HG02642 (cell line): Measurements from ENCODE around the gene NOXRED1.
"Not testable (repeated sequence)": the region's sequence is repeated elsewhere in the genome, so short reads cannot be mapped to it uniquely, and the experiment has no call there.

Experiments
- ATAC-seq: cut with Tn5 transposase; IDR thresholded peaks from one replicate; pipeline ENCODE4 v1.9.1; 2021; ENCODE audit warnings: mild to moderate bottlenecking; ENCODE audit not compliant: unreplicated experiment, poor library complexity

The NOXRED1 gene

GRCh38 chr14:77415403-77416030 lies 7.8 kb downstream of the NOXRED1 start:
- not testable (repeated sequence) for ATAC-seq

DNA sequence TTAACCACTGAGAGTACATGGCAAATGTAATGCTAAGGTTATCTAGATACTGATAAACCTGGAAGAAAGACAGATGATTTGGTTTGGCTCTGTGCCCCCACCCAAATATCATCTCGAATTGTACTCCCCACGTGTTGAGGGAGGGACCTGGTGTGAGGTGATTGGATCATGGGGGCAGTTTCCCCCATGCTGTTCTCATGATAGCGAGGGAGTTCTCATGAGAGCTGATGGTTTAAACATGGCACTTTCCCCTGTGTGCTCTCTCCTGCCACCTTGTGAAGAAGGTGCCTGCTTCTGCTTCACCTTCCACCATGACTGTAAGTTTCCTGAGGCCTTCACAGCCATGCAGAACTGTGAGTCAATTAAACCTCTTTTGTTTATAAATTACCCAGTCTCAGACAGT lies 14.2 kb downstream of the NOXRED1 start:
- no peak for ATAC-seq

DNA sequence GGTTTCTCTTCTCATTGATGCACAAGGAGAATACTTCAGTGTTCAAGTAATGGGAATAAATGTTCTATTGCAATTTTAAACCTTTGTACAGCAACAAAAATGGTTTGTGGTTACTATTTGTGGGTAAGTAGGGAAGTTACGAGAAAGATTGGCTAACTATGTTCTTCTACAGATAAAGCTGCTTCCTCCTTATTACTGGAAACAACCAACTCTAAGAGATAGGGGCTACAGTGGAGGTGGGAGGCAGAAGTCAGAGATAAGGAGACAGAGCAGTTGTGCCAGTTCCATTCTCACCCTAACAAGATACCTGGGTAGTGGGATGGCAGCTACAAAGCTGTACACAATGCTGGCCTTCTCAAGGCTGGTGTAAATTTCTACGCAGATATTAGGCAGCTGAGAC lies 16.2 kb downstream of the NOXRED1 start:
- ATAC-seq, result no peak

DNA sequence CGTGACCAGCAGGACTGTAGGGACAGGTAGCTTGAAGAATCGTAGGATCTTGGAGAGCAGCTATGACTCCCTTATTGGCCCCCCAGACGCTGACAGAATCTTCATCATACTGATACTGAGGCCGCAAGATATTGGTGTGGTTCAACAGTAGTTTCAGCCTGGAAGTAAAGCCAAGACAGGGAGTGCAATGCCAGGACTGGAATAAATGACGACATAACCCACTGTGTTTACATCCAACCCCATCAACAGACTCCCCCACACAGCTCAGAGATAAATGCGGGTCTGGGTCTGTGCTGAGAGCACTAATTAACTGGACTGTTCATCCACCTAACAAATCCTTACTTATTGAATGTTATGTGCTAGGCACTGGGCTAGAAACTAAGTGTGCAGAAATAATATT lies 16.6 kb downstream of the NOXRED1 start:
- ATAC-seq, result no peak

- no peak for ATAC-seq
Observed at GRCh38 chr14:77406086-77406485, 17.2 kb downstream of the NOXRED1 start.

GRCh38 chr14:77403768-77404167 lies 19.6 kb downstream of the NOXRED1 start:
- ATAC-seq, result no peak

- ATAC-seq, result no peak
Observed at GRCh38 chr14:77400216-77400615, 23.1 kb downstream of the NOXRED1 start.

- ATAC-seq, result no peak
Observed at GRCh38 chr14:77390188-77390587, 33.1 kb downstream of the NOXRED1 start.

- ATAC-seq, result no peak
Observed at GRCh38 chr14:77378701-77379100, 44.6 kb downstream of the NOXRED1 start.

- ATAC-seq, result no peak
Observed at GRCh38 chr14:77377502-77377844, 45.9 kb downstream of the NOXRED1 start.

GRCh38 chr14:77376771-77377501 lies 46.4 kb downstream of the NOXRED1 start, which contains the start of the genes SAMD15 and TMED8:
Gene SAMD15 (plus strand): TSS chr14:77377379. CDS start chr14:77377419, 40 bp downstream.
Gene TMED8 (minus strand): TSS chr14:77377094. CDS start chr14:77377053, 41 bp downstream.
- ATAC-seq, result peak; percentile 88

DNA sequence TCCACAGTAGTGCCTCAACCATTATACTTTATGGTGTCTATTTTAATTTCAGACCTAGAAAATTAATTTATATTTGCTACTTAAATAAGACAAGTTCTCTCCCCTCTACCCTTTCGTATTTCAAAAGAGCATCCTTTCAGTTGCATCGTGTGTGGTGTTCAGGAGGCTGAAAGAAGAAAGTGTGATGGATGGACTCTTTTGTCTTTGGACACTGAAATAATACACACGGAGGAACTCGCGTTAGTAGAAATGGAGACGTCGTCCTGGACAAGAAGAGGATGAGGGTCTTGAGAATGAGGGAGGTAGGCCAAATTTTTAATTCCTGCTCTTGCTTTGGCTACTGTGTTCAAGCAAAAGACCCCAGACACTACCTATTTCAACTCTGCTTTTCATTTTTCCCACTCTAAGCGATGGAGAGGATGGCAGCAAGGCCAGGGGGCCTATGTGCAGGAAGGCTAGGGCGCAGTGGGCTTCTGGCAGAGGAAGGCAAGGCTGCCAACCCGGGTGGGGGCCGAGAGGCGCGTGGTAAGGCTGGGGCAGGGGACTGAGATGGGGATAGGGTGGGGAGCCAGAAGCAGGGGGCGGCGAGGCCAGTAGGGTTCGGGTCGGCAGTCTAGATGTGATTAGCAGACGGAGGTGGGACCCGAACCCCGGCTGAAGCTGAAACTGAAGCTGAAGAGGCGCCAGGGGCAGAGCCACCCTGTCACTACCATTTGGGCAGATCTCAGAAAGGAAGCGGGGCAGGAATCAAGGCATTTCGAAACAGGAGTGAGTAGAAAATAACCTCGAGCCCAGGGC lies 47.2 kb downstream of the NOXRED1 start:
- peak; percentile 14 for ATAC-seq

DNA sequence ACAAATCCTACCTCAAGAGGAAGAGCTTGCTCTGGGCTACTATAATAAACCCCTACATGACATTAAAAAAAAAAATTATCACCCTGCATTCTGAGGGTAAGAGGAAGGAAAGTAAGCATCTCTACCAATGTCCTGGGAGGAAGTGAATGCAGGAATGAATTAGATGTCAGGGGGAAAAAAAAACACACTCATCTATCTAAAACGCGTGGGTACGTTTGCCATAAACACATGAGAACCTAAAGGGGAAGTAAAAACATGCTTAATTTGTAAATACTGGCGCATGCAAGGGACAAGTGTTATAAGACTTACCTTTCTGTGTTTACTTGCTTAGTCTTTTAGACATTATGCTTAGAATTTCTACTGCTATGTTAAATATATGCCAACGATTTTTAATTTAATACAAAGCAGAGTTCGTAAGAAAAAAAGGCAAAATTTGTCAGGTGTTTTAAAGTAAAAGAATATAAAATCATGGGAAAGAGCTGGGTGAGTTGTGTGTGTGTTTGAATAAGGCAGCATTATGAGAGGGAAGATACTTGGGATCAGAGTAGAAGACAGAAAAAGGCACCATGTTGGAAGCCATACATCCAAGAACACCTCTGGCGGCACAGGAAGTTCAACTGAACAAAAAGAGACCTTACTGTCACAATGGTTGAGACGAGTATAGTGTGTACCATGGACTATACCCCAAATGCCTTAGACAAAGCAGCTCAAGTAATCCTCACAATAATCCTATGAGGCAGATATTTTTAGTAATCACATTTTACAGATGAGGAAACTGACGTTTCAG lies 48.0 kb downstream of the NOXRED1 start:
- ATAC-seq, result no peak

GRCh38 chr14:77372304-77372841 lies 51.0 kb downstream of the NOXRED1 start:
- ATAC-seq, result peak; percentile 34

DNA sequence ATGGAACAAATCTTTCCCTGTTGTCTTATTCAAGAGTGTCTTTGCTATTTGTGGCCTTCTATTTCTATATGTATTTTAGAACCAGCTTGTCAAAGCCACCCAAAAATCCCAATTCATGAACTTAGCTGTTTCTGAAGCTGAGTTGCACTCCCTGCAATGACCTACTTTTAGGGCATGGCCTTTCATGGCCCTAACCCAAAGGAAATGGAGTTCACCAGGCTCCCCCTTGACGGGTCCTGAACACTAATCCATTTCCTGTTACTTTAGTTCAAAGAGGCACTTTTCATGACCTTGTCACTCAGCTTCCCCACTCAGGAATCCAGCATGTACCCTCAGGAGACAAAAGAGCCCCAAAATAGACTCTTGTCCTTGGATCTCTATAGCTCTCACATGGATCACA lies 54.0 kb downstream of the NOXRED1 start:
- no peak for ATAC-seq

DNA sequence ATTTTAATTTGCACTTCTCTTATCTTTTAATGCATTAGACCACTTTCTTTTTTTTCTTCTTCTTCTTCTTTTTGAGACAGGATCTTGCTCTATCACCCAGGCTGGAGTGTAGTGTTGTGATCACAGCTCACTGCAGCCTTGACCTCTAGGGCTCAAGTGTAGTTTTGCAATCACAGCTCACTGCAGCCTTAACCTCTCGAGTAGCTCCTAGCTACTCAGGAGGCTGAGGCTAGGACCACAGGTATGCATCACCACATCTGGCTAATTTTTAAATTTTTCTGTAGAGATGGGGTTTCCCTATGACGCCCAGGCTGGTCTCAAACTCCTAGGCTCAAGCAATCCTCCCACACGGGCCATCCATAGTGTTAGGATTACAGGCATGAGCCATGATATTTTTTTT lies 59.2 kb downstream of the NOXRED1 start:
- ATAC-seq, result peak; percentile 60

GRCh38 chr14:77359626-77360025 lies 63.7 kb downstream of the NOXRED1 start:
- no peak for ATAC-seq

GRCh38 chr14:77356899-77357298 lies 66.4 kb downstream of the NOXRED1 start:
- ATAC-seq, result no peak

- no peak for ATAC-seq
Observed at GRCh38 chr14:77355811-77356210, 67.5 kb downstream of the NOXRED1 start.

DNA sequence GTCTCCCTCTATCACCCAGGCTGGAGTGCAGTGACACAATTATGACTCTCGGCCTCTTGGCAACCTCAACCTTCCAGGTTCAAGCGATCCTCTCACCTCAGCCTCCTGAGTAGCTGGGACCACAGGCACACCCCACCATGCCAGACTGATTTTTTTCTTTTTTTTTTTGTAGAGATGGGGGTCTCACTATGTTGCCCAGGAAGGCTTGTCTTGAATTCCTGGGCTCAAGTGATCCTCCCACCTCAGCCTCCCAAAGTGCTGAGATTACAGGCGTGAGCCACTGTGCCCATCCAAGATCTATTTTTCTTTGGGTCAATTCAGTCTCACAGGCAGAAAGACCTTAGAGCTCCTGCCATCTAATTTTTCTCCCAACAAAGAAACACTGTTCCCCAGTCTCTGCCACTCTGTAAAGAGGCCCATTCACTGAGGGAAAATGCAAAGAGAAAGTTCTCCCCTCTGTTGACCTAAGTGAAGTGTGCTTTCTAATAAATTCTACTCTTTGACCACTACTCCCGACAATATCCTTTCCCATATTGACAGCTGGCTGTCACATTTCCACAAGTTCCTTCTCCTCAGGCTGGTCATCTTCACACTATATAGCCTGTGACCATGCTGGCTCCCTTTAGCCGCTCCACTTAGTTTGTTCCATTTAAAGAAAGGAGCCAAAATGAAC lies 69.7 kb downstream of the NOXRED1 start:
- ATAC-seq, result no peak
